Measurements from ENCODE around the gene ISG20L2. TPM values are rescaled to one million over a fixed set of nuclear protein-coding genes. Genes with fewer than 3 reads are reported as not detected.

ISG20L2 gene
- polyA plus RNA-seq, 1 of the 3 experiments (the other 2 are of a cell fraction): 31.6 TPM

DNA sequence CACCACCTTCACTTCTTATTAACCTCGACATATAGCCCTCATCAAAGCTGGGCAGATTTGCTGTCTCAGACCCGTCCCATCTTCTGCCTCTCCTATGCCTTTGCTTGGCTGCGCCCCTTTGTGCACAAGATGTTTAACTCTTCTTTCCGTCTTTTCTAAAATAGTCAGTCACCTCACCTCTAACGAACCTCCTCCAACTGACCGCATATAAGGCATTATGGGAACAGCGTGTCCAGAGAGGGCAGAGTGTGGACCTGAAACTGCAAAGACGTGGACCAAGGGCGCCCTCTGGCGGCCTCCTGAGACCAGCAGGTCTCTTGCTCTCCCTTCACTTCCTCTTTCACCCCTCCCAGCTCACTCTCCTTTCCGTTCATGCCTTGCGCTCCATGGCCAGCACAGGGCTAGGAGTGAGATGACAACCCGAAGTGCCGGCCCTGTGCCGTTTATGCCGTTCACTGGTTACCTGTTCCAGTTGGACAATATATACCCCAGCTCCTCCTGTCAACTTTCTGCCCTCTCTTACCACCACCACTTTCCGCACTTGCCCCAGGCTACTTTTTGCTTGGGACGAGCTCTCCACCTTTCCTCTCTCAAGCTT, 2.8 kb downstream of the ISG20L2 start:
- TF ChIP-seq, protein P1, sequence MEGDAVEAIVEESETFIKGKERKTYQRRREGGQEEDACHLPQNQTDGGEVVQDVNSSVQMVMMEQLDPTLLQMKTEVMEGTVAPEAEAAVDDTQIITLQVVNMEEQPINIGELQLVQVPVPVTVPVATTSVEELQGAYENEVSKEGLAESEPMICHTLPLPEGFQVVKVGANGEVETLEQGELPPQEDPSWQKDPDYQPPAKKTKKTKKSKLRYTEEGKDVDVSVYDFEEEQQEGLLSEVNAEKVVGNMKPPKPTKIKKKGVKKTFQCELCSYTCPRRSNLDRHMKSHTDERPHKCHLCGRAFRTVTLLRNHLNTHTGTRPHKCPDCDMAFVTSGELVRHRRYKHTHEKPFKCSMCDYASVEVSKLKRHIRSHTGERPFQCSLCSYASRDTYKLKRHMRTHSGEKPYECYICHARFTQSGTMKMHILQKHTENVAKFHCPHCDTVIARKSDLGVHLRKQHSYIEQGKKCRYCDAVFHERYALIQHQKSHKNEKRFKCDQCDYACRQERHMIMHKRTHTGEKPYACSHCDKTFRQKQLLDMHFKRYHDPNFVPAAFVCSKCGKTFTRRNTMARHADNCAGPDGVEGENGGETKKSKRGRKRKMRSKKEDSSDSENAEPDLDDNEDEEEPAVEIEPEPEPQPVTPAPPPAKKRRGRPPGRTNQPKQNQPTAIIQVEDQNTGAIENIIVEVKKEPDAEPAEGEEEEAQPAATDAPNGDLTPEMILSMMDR (IDR thresholded peaks at IDR 0.05): peak; percentile 95
- TF ChIP-seq, protein P2, sequence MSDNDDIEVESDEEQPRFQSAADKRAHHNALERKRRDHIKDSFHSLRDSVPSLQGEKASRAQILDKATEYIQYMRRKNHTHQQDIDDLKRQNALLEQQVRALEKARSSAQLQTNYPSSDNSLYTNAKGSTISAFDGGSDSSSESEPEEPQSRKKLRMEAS (IDR thresholded peaks at IDR 0.05; ENCODE audit: low read depth): peak; percentile 40; the same call in 1 of the 2 replicates
- TF ChIP-seq MXI1 (IDR thresholded peaks at IDR 0.05; ENCODE audit: low read depth, low read length): peak; percentile 90
- TF ChIP-seq NRF1 (IDR thresholded peaks at IDR 0.05; ENCODE audit: low read depth, low read length): peak; percentile 32; the same call in 1 of the 2 replicates
- peak; percentile 33; the same call in 1 of the 2 replicates for TF ChIP-seq RCOR1 (IDR thresholded peaks at IDR 0.05; ENCODE audit: low read length)
- TF ChIP-seq POLR2AphosphoS5 (IDR thresholded peaks at IDR 0.05; ENCODE audit: low read depth, low read length): no peak
- TF ChIP-seq GABPA (IDR thresholded peaks at IDR 0.05; ENCODE audit: low read depth): peak; percentile 52; the same call in 1 of the 2 replicates
- TF ChIP-seq SIN3A (IDR thresholded peaks at IDR 0.05; ENCODE audit: borderline replicate concordance, low read depth, low read length): 0 out of 2 replicates have a peak, but pooled peaks have one; percentile 32
- TF ChIP-seq MEF2A (IDR thresholded peaks at IDR 0.05; ENCODE audit: borderline replicate concordance, low read depth): no peak
- TF ChIP-seq SMC3 (IDR thresholded peaks at IDR 0.05; ENCODE audit: low read depth, low read length): peak; percentile 99
- peak; percentile 98 for TF ChIP-seq RAD21 (IDR thresholded peaks at IDR 0.05; ENCODE audit: low read length)
- peak overlapping the region; percentile 76 to 87 for H3K4me3 ChIP-seq (ENCODE audit: low read depth in 2 of 2, low read length in 1 of 2)
- H2AFZ ChIP-seq (ENCODE audit: low read depth): no peak overlapping the region
- peak overlapping the region; percentile 89 for H3K4me2 ChIP-seq
- POLR2A ChIA-PET: interaction anchor here (0.6 to 2.7 kb wide), 12 partner anchors 13 to 136 kb away, joined by 3 to 39 read pairs (median 4); partner anchors contain the start of genes HDGF, INSRR, NES and PRCC
- H3K36me3 ChIP-seq (replicated peaks in 1 of 2; ENCODE audit: control insufficient read depth in 1 of 2, insufficient read depth in 2 of 2, low read length in 1 of 2): peaks cover 33 to 40% of the 10 kb centered on the region in 2 experiments
- CTCF ChIA-PET: interaction anchor here (0.6 to 38.0 kb wide), 63 partner anchors 8 to 381 kb away, joined by 3 to 2702 read pairs (median 5); partner anchors contain the start of genes CRABP2, HDGF, INSRR and MRPL24
- peak; percentile 84 for DNase-seq
- no peaks in the 10 kb centered on the region for H3K9me3 ChIP-seq
- 10% methylated on average over 18 of the region's 18 CpGs for WGBS (ENCODE audit: low lambda C conversion rate)
- H3K9ac ChIP-seq: no peak overlapping the region; the same call in 1 of the 2 replicates
- H3K9me2 ChIP-seq: no peaks in the 10 kb centered on the region
- H3K27ac ChIP-seq (ENCODE audit: low read depth in 2 of 2, low read length in 1 of 2): peak overlapping the region; percentile 21 to 62; a peak in 3 of 4 replicates
- H4K20me1 ChIP-seq (ENCODE audit: insufficient read depth): peaks cover 41% of the 10 kb centered on the region
- H3K79me2 ChIP-seq (ENCODE audit: insufficient read depth): peaks cover 95% of the 10 kb centered on the region
- peaks cover 13% of the 10 kb centered on the region for H3F3A ChIP-seq (replicated peaks; ENCODE audit: insufficient read depth)
- H3K4me1 ChIP-seq (ENCODE audit: control insufficient read depth in 1 of 2, insufficient read depth in 2 of 2, low read depth in 1 of 2, low read length in 1 of 2): peaks cover 28 to 55% of the 10 kb centered on the region in 2 experiments
- H3K27me3 ChIP-seq (ENCODE audit: insufficient read depth): no peaks in the 10 kb centered on the region

DNA sequence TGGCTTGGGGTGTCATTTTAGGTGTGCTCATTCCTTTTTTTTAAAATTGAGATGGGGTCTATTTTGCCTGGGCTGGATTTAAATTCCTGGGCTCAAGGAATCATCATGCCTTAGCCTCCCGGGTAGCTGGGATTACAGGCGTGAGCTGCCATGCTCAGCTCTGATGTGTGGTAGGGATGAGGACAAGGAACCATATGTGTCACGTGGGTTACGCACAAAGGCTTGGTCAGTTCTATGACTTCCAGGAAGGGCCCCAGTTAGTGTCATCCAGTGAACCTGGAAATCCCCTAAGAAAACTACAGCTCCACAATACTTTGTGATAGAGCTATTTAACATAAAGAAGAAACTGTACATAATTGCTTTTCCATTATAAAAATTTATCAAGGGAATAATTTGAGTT, 7.0 kb downstream of the ISG20L2 start:
- no peaks in the 10 kb centered on the region for H3K9me3 ChIP-seq
- peak overlapping the region in 1 of 2 experiments; percentile 24; a peak in 2 of 4 replicates for H3K27ac ChIP-seq (ENCODE audit: low read depth in 2 of 2, low read length in 1 of 2)
- peaks cover 20 to 34% of the 10 kb centered on the region in 2 experiments for H3K4me1 ChIP-seq (ENCODE audit: control insufficient read depth in 1 of 2, insufficient read depth in 2 of 2, low read depth in 1 of 2, low read length in 1 of 2)
- H3F3A ChIP-seq (replicated peaks; ENCODE audit: insufficient read depth): peaks cover 12% of the 10 kb centered on the region
- ChIA-PET CTCF (interaction anchor here (0.7 to 38.0 kb wide), 9 partner anchors 26 to 207 kb away, joined by 3 to 2702 read pairs (median 4); partner anchors contain the start of genes CRABP2, INSRR, NES and NTRK1), POLR2A (interaction anchor here (1.5 to 1.7 kb wide), 2 partner anchors 10 to 32 kb away, joined by 7 to 8 read pairs; no protein-coding TSS in a partner anchor)
- H3K4me3 ChIP-seq (ENCODE audit: low read depth in 2 of 2, low read length in 1 of 2): no peak overlapping the region
- H3K9me2 ChIP-seq: no peaks in the 10 kb centered on the region
- no peaks in the 10 kb centered on the region for H3K27me3 ChIP-seq (ENCODE audit: insufficient read depth)
- WGBS (ENCODE audit: low lambda C conversion rate): 94% methylated on average over 4 of the region's 4 CpGs
- no peak for DNase-seq
- H2AFZ ChIP-seq (ENCODE audit: low read depth): no peak overlapping the region
- H3K9ac ChIP-seq: no peak overlapping the region
- peaks cover 36% of the 10 kb centered on the region for H4K20me1 ChIP-seq (ENCODE audit: insufficient read depth)
- peaks cover 39 to 42% of the 10 kb centered on the region in 2 experiments for H3K36me3 ChIP-seq (replicated peaks in 1 of 2; ENCODE audit: control insufficient read depth in 1 of 2, insufficient read depth in 2 of 2, low read length in 1 of 2)
- H3K79me2 ChIP-seq (ENCODE audit: insufficient read depth): peaks cover 78% of the 10 kb centered on the region
- H3K4me2 ChIP-seq: no peak overlapping the region
- TF ChIP-seq, protein P3, sequence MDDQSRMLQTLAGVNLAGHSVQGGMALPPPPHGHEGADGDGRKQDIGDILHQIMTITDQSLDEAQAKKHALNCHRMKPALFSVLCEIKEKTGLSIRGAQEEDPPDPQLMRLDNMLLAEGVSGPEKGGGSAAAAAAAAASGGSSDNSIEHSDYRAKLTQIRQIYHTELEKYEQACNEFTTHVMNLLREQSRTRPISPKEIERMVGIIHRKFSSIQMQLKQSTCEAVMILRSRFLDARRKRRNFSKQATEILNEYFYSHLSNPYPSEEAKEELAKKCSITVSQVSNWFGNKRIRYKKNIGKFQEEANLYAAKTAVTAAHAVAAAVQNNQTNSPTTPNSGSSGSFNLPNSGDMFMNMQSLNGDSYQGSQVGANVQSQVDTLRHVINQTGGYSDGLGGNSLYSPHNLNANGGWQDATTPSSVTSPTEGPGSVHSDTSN (IDR thresholded peaks at IDR 0.05): no peak
- TF ChIP-seq GABPA (IDR thresholded peaks at IDR 0.05; ENCODE audit: low read depth) (no peak), TCF12 (IDR thresholded peaks at IDR 0.05) (no peak), RCOR1 (IDR thresholded peaks at IDR 0.05; ENCODE audit: low read length) (no peak), EZH2phosphoT487 (IDR thresholded peaks at IDR 0.05; ENCODE audit: borderline replicate concordance, low read depth) (no peak), RXRA (IDR thresholded peaks at IDR 0.05; ENCODE audit: borderline replicate concordance, low read depth) (no peak), FOXJ3 (CRISPR knock-in tag; IDR thresholded peaks at IDR 0.05) (no peak), ELF1 (IDR thresholded peaks at IDR 0.05) (no peak), NRF1 (IDR thresholded peaks at IDR 0.05; ENCODE audit: low read depth, low read length) (no peak), POLR2AphosphoS5 (IDR thresholded peaks at IDR 0.05; ENCODE audit: low read depth, low read length) (no peak), RFX5 (IDR thresholded peaks at IDR 0.05; ENCODE audit: low read length) (no peak), GATA2 (CRISPR knock-in tag; IDR thresholded peaks at IDR 0.05) (no peak), MEF2A (IDR thresholded peaks at IDR 0.05; ENCODE audit: borderline replicate concordance, low read depth) (no peak), SMC3 (IDR thresholded peaks at IDR 0.05; ENCODE audit: low read depth, low read length) (no peak), FOSL2 (IDR thresholded peaks at IDR 0.05; ENCODE audit: borderline replicate concordance, low read depth) (no peak)
- TF ChIP-seq, protein P4, sequence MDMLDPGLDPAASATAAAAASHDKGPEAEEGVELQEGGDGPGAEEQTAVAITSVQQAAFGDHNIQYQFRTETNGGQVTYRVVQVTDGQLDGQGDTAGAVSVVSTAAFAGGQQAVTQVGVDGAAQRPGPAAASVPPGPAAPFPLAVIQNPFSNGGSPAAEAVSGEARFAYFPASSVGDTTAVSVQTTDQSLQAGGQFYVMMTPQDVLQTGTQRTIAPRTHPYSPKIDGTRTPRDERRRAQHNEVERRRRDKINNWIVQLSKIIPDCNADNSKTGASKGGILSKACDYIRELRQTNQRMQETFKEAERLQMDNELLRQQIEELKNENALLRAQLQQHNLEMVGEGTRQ (IDR thresholded peaks at IDR 0.05; ENCODE audit: borderline replicate concordance, low read depth, low read length): no peak

Data from SK-N-SH (cell line).